Parathyroid adenoma (tissue), 2 donors: Measurements from ENCODE around the gene SLC6A5.
"Not testable (repeated sequence)": the region's sequence is repeated elsewhere in the genome, so short reads cannot be mapped to it uniquely, and the experiment has no call there.

ENCODE experiments used
- H2AFZ ChIP-seq: fragments of 300-600 bp; sonication (generic); one replicate; pipeline ENCODE4 v1.7.0; 2017; ENCODE audit warnings: antibody characterized with exemption, mild to moderate bottlenecking
- H3K27ac ChIP-seq: fragments of 300-600 bp; sonication (generic); one replicate; pipeline ENCODE4 v1.7.0; 2017
- H3K27me3 ChIP-seq: fragments of 300-600 bp; sonication (generic); one replicate; pipeline ENCODE4 v1.7.0; 2017; ENCODE audit warnings: low read length; ENCODE audit not compliant: control insufficient read depth, insufficient read depth
- H3K36me3 ChIP-seq: fragments of 300-600 bp; sonication (generic); one replicate; pipeline ENCODE4 v1.7.0; 2017; ENCODE audit warnings: low read length; ENCODE audit not compliant: control insufficient read depth, insufficient read depth
- H3K4me1 ChIP-seq: fragments of 300-600 bp; sonication (generic); one replicate; pipeline ENCODE4 v1.7.0; 2017; ENCODE audit warnings: control low read depth
- H3K4me2 ChIP-seq: fragments of 300-600 bp; sonication (generic); one replicate; pipeline ENCODE4 v1.7.0; 2017; ENCODE audit warnings: low read length
- H3K4me3 ChIP-seq: fragments of 300-600 bp; sonication (generic); one replicate; pipeline ENCODE4 v1.7.0; 2017; ENCODE audit warnings: low read depth, low read length
- H3K79me2 ChIP-seq: fragments of 300-600 bp; sonication (generic); one replicate; pipeline ENCODE4 v1.7.0; 2017; ENCODE audit warnings: control low read depth
- H3K9ac ChIP-seq: fragments of 300-600 bp; sonication (generic); one replicate; pipeline ENCODE4 v1.7.0; 2017; ENCODE audit warnings: mild to moderate bottlenecking
- H3K9me3 ChIP-seq: fragments of 300-600 bp; sonication (generic); one replicate; pipeline ENCODE4 v1.7.0; 2017; ENCODE audit warnings: low read length; ENCODE audit not compliant: control insufficient read depth
- TF ChIP-seq, protein P1 (sequence below): fragments of 300-600 bp; sonication (generic); IDR thresholded peaks from one replicate; pipeline ENCODE4 v1.7.0; 2017; ENCODE audit warnings: antibody characterized with exemption, mild to moderate bottlenecking
- donor health status: primary hyperparathyroidism.

SLC6A5 gene

DNA sequence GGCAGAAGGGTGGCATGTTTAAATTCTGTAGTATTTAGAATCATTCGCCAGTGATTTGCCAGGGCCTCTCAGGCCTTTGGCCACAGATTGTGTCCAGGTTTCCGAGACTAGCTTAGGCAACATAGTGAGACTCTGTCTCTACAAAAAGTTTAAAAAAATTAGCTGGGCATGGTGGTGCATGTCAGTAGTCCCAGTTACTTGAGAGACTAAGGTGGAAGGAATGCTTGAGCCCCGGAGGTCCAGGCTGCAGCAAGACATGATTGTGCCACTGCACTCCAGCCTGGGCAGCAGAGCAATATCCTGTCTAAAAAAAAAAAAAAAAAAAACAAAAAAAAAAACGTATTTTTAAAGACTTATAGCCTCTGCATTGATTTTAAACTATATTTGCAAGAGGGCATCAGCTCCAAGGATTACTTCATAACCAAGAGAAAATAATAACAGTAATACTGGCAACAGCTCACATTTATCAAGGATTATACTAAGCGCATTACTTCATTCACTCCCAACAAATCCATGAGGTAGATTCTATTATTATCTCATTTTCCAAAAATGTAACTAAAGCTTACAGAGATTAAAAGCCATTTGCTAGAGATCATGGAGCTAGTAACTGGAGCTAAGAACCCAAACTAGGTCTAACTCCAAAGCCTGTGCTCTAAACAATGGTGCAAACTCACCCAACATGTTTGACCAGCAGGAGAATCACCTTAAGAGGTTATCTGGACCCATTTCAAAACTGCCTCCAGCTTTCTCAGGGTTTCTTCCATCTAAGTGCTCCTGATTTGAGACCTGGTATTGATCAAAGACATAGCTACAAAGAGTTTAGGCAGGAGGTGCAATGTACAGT is 32.6 kb upstream of the SLC6A5 start:
- Histone ChIP-seq H3K9ac (no peak overlapping the region), H3K4me1 (no peaks in the 10 kb centered on the region), H3K4me3 (no peak overlapping the region), H3K27me3 (no peaks in the 10 kb centered on the region), H3K79me2 (no peaks in the 10 kb centered on the region), H3K36me3 (no peaks in the 10 kb centered on the region), H3K4me2 (no peak overlapping the region), H3K9me3 (no peaks in the 10 kb centered on the region), H3K27ac (no peak overlapping the region), H2AFZ (no peak overlapping the region)
- TF ChIP-seq, protein P1, sequence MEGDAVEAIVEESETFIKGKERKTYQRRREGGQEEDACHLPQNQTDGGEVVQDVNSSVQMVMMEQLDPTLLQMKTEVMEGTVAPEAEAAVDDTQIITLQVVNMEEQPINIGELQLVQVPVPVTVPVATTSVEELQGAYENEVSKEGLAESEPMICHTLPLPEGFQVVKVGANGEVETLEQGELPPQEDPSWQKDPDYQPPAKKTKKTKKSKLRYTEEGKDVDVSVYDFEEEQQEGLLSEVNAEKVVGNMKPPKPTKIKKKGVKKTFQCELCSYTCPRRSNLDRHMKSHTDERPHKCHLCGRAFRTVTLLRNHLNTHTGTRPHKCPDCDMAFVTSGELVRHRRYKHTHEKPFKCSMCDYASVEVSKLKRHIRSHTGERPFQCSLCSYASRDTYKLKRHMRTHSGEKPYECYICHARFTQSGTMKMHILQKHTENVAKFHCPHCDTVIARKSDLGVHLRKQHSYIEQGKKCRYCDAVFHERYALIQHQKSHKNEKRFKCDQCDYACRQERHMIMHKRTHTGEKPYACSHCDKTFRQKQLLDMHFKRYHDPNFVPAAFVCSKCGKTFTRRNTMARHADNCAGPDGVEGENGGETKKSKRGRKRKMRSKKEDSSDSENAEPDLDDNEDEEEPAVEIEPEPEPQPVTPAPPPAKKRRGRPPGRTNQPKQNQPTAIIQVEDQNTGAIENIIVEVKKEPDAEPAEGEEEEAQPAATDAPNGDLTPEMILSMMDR: no peak

DNA sequence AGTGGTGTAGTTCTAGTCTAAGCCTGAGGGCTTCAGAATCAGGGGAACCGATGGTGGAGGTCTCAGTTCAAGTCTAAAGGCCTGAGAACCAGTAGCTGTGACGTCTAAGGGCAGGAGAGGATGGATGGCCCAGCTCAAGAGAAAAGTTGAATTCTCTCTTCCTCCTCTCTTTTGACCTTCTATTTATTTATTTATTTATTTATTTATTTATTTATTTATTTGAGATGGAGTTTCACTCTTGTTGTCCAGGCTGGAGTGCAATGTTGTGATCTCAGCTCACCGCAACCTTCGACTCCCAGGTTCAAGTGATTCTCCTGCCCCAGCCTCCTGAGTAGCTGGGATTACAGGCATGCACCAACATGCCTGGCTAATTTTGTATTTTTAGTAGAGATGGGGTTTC is 19.7 kb upstream of the SLC6A5 start:
- not testable (repeated sequence) for H2AFZ ChIP-seq, H3K27me3 ChIP-seq, H3K79me2 ChIP-seq, H3K9me3 ChIP-seq, H3K4me3 ChIP-seq, H3K27ac ChIP-seq, H3K4me2 ChIP-seq, H3K9ac ChIP-seq, H3K36me3 ChIP-seq, H3K4me1 ChIP-seq

DNA sequence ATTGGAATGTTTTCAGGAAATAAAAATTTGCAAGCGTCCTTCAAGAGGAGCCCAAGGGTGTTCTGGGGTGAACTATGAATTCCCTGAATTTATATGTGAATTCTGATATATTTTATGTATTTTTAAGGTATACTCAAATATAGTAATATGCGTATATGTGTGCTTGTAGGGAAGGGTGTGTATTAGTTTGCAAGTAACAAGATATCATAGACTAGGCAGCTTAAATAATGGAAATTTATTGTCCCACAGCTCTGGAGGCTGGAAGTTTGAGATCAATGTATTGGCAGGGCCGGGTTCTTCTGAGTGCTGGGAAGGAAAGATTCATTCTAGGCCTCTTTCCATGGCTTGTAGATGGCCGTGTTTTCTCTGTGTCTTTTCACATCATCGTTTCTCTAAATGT is 16.2 kb upstream of the SLC6A5 start:
- Histone ChIP-seq H3K9ac (no peak overlapping the region), H3K36me3 (no peaks in the 10 kb centered on the region), H3K27me3 (no peaks in the 10 kb centered on the region), H3K4me2 (no peak overlapping the region), H3K4me1 (no peaks in the 10 kb centered on the region), H3K79me2 (no peaks in the 10 kb centered on the region), H2AFZ (no peak overlapping the region), H3K27ac (no peak overlapping the region), H3K9me3 (no peaks in the 10 kb centered on the region), H3K4me3 (no peak overlapping the region)
- TF ChIP-seq, protein P1: no peak

DNA sequence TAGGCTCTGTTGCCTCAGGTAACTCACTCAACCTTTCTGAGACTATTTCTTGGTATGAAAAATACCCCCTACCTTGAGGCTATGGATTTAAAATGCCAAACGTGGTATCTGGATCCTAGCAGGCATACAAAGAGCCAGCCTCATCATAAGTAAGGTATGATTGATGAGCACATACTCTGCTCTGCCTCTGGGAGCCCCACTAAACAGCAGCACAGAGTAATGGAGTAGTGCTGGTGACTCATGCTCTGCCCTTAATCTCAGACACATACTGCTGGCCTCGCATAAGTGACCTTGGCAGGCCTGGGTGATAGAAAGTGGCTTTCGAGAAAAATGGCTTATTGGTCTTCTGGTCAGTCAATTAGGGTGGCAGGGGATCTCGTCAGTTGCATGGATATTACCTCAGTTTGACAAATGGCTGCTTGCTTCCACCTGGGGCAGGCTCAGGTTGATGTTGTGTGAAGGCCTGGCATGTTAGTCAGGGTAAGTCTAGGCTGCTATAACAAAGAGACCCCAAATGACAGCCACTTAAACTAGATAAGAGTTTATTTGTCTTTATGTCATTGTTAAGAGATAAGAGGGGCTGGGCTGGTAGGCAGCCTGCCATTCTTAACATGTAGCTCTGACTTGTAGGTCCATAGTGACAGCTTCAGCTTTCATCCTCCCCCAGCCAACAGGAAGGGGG is 15.2 kb upstream of the SLC6A5 start:
- no peaks in the 10 kb centered on the region for H3K27me3 ChIP-seq
- H3K36me3 ChIP-seq: no peaks in the 10 kb centered on the region
- H3K27ac ChIP-seq: no peak overlapping the region
- no peaks in the 10 kb centered on the region for H3K4me1 ChIP-seq
- no peaks in the 10 kb centered on the region for H3K79me2 ChIP-seq
- H3K4me3 ChIP-seq: no peak overlapping the region
- TF ChIP-seq, protein P1: no peak
- H3K4me2 ChIP-seq: no peak overlapping the region
- H2AFZ ChIP-seq: no peak overlapping the region
- no peak overlapping the region for H3K9ac ChIP-seq
- no peaks in the 10 kb centered on the region for H3K9me3 ChIP-seq

DNA sequence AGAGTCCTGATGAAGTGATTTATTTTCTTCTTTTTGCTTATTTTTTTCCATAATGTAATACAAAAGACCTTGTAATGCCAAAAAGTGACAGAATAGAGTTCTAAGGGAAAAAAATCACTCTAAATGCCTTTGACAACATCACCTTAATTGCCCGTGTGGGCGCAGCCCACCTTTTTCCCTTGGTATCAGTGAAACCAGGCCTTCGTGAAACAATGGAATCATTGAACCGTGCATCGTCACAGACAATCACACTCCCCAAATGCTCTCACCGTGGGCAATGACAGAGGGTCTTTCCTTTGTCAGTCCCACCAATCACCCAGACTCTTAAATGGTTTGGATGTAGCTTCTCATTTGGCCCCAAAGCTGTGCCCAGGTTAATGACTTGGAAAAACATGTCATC is 9.6 kb upstream of the SLC6A5 start:
- Histone ChIP-seq H3K79me2 (no peaks in the 10 kb centered on the region), H3K36me3 (no peaks in the 10 kb centered on the region), H2AFZ (no peak overlapping the region), H3K4me1 (no peaks in the 10 kb centered on the region), H3K9ac (no peak overlapping the region), H3K9me3 (no peaks in the 10 kb centered on the region), H3K4me2 (no peak overlapping the region), H3K27me3 (no peaks in the 10 kb centered on the region), H3K27ac (no peak overlapping the region), H3K4me3 (no peak overlapping the region)
- TF ChIP-seq, protein P1: no peak
